Panc1 (cell line): ENCODE data around the gene PDZD4.

Experiments
- CTCF ChIP-seq: fragments of 450-650 bp; IDR thresholded peaks from 2 replicates; pipeline ENCODE4 v1.5.1; 2017; ENCODE audit warnings: mild to moderate bottlenecking
- POLR2AphosphoS5 ChIP-seq: IDR thresholded peaks from 2 replicates; pipeline ENCODE4 v1.6.1; 2012; ENCODE audit warnings: mild to moderate bottlenecking, low read depth, low read length, moderate library complexity
- SIN3A ChIP-seq: IDR thresholded peaks from 2 replicates; pipeline ENCODE4 v1.6.1; 2012; ENCODE audit warnings: low read depth, mild to moderate bottlenecking, low read length, moderate library complexity, borderline replicate concordance; ENCODE audit not compliant: insufficient read depth
- TCF7L2 ChIP-seq: IDR thresholded peaks from 2 replicates; pipeline ENCODE4 v1.6.1; 2011; ENCODE audit warnings: mild to moderate bottlenecking, low read depth, low read length, inconsistent platforms
- TF ChIP-seq, protein P1 (sequence below), 2 experiments: IDR thresholded peaks; 2 replicates each; pipeline ENCODE4 v1.6.1; 2011 to 2012; ENCODE audit warnings: low read depth in 2 of 2, control low read depth in 1 of 2, low read length in 1 of 2, mild to moderate bottlenecking in 1 of 2, moderate library complexity in 1 of 2; ENCODE audit not compliant: insufficient read depth in 1 of 2

- TF ChIP-seq CTCF (no peak), TCF7L2 (no peak), POLR2AphosphoS5 (no peak), SIN3A (no peak)
- TF ChIP-seq, protein P1, sequence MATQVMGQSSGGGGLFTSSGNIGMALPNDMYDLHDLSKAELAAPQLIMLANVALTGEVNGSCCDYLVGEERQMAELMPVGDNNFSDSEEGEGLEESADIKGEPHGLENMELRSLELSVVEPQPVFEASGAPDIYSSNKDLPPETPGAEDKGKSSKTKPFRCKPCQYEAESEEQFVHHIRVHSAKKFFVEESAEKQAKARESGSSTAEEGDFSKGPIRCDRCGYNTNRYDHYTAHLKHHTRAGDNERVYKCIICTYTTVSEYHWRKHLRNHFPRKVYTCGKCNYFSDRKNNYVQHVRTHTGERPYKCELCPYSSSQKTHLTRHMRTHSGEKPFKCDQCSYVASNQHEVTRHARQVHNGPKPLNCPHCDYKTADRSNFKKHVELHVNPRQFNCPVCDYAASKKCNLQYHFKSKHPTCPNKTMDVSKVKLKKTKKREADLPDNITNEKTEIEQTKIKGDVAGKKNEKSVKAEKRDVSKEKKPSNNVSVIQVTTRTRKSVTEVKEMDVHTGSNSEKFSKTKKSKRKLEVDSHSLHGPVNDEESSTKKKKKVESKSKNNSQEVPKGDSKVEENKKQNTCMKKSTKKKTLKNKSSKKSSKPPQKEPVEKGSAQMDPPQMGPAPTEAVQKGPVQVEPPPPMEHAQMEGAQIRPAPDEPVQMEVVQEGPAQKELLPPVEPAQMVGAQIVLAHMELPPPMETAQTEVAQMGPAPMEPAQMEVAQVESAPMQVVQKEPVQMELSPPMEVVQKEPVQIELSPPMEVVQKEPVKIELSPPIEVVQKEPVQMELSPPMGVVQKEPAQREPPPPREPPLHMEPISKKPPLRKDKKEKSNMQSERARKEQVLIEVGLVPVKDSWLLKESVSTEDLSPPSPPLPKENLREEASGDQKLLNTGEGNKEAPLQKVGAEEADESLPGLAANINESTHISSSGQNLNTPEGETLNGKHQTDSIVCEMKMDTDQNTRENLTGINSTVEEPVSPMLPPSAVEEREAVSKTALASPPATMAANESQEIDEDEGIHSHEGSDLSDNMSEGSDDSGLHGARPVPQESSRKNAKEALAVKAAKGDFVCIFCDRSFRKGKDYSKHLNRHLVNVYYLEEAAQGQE (IDR thresholded peaks at IDR 0.05; ENCODE audit: insufficient read depth in 1 of 2, low read depth in 2 of 2, low read length in 1 of 2) = no peak
These were observed 67.6 kb downstream of the PDZD4 start for GRCh38 chrX:153762626-153763173.
